ENCODE data around the gene DHRS4L2.
"Not testable (repeated sequence)": the region's sequence is repeated elsewhere in the genome, so short reads cannot be mapped to it uniquely, and the experiment has no call there.

DNA sequence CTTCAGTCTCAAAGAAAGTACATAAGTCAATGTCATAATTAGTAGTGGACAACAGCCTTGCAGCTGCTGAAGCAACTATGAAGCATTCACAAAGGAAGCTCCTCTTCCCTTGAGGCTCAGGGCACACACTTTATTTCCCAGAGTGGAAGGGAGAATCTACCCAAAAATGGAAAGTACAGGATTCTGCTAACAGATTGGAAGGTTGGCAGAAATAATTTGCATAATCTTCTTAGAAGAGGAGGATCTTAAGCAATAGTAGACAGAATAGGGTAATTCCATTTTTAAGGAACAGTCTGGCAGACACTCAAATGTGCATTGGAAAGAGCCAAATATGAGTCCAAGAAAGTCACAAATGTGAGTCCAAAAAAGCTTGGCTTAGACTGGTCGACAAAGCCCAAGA lies 2.2 kb downstream of the DHRS4L2 start:
- TF ChIP-seq, protein P1, sequence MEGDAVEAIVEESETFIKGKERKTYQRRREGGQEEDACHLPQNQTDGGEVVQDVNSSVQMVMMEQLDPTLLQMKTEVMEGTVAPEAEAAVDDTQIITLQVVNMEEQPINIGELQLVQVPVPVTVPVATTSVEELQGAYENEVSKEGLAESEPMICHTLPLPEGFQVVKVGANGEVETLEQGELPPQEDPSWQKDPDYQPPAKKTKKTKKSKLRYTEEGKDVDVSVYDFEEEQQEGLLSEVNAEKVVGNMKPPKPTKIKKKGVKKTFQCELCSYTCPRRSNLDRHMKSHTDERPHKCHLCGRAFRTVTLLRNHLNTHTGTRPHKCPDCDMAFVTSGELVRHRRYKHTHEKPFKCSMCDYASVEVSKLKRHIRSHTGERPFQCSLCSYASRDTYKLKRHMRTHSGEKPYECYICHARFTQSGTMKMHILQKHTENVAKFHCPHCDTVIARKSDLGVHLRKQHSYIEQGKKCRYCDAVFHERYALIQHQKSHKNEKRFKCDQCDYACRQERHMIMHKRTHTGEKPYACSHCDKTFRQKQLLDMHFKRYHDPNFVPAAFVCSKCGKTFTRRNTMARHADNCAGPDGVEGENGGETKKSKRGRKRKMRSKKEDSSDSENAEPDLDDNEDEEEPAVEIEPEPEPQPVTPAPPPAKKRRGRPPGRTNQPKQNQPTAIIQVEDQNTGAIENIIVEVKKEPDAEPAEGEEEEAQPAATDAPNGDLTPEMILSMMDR (IDR thresholded peaks at IDR 0.05 in 4 of 5, conservative IDR thresholded peaks at IDR 0.05 in 1 of 5), result not testable (repeated sequence)
- TF ChIP-seq POLR2A (IDR thresholded peaks at IDR 0.05), result not testable (repeated sequence)

Data from gastrocnemius medialis (tissue), 4 donors.